ENCODE results near the gene CENPX. TPM values are rescaled to one million over a fixed set of nuclear protein-coding genes. Genes with fewer than 3 reads are reported as not detected.

Gene CENPX
- total RNA-seq, 1 experiment from 2014 or later: 344 TPM

GRCh38 chr17:81977211-81977808 is 45.4 kb downstream of the CENPX start, which contains the start of gene ASPSCR1:
TSS of gene ASPSCR1 (plus strand) at chr17:81977629. CDS start at chr17:81977647, 18 bp downstream.
- TF ChIP-seq EZH2phosphoT487 (IDR thresholded peaks at IDR 0.05; ENCODE audit: borderline replicate concordance, low read length): no peak
- no peak for TF ChIP-seq EZH2 (IDR thresholded peaks at IDR 0.05; ENCODE audit: low read length, unreplicated experiment)
- Histone ChIP-seq H3K9me3 (ENCODE audit: low read length) (peaks cover 4% of the 10 kb centered on the region; the same call in 1 of the 2 replicates), H3K4me2 (ENCODE audit: low read length) (peak within 1 kb of the TSS; percentile 96), H3K79me2 (ENCODE audit: low read length) (peaks cover 15% of the 10 kb centered on the region), H3K4me3 (ENCODE audit: low read length) (peak within 1 kb of the TSS; percentile 97), H4K20me1 (ENCODE audit: low read length) (no peaks in the 10 kb centered on the region), H3F3A (ENCODE audit: low read length, unreplicated experiment) (no peaks in the 10 kb centered on the region), H3K36me3 (ENCODE audit: low read depth, low read length) (no peaks in the 10 kb centered on the region), H2AFZ (ENCODE audit: low read length) (peak within 1 kb of the TSS; percentile 96), H3K27me3 (ENCODE audit: low read length) (no peaks in the 10 kb centered on the region), H3K9me2 (replicated peaks; ENCODE audit: low read length) (no peaks in the 10 kb centered on the region), H3K4me1 (ENCODE audit: insufficient read depth, low read length) (peaks cover 13% of the 10 kb centered on the region), H3K27ac (ENCODE audit: low read length) (peak within 1 kb of the TSS; percentile 69), H3K9ac (ENCODE audit: low read length) (peak within 1 kb of the TSS; percentile 86)
- DNase-seq (peak; percentile 92), ATAC-seq (peak; percentile 84)
- ChIA-PET POLR2A (ENCODE audit: unreplicated experiment) (no interaction called here), CTCF (no interaction called here)
- intact Hi-C loops (cut with micrococcal nuclease): no loop called here
- no TSS peak for BruUV-seq (replicated peaks)

GRCh38 chr17:81976332-81977210 is 46.1 kb downstream of the CENPX start:
- CTCF ChIA-PET: no interaction called here
- Histone ChIP-seq H3K4me2 (ENCODE audit: low read length) (peak overlapping the region; percentile 96), H3K27ac (ENCODE audit: low read length) (peak overlapping the region; percentile 69)

More at GRCh38 chr17:81976332-81977210, 46.1 kb downstream of the CENPX start:
- Histone ChIP-seq H4K20me1 (ENCODE audit: low read length) (no peaks in the 10 kb centered on the region), H3F3A (ENCODE audit: low read length, unreplicated experiment) (no peaks in the 10 kb centered on the region), H3K9ac (ENCODE audit: low read length) (peak overlapping the region; percentile 86), H3K27me3 (ENCODE audit: low read length) (no peaks in the 10 kb centered on the region), H2AFZ (ENCODE audit: low read length) (peak overlapping the region; percentile 96), H3K4me3 (ENCODE audit: low read length) (peak overlapping the region; percentile 97), H3K4me1 (ENCODE audit: insufficient read depth, low read length) (peaks cover 13% of the 10 kb centered on the region), H3K36me3 (ENCODE audit: low read depth, low read length) (no peaks in the 10 kb centered on the region), H3K9me2 (replicated peaks; ENCODE audit: low read length) (no peaks in the 10 kb centered on the region), H3K79me2 (ENCODE audit: low read length) (peaks cover 15% of the 10 kb centered on the region), H3K9me3 (ENCODE audit: low read length) (peaks cover 4% of the 10 kb centered on the region; the same call in 1 of the 2 replicates)
- ATAC-seq: peak; percentile 15
- peak; percentile 23 for DNase-seq
- POLR2A ChIA-PET (ENCODE audit: unreplicated experiment): no interaction called here
- BruUV-seq (replicated peaks): TSS peak; percentile 76
- intact Hi-C loops (cut with micrococcal nuclease): no loop called here
- TF ChIP-seq CTCF (conservative IDR thresholded peaks at IDR 0.05; ENCODE audit: low read depth, low read length): no peak
- TF ChIP-seq EZH2phosphoT487 (IDR thresholded peaks at IDR 0.05; ENCODE audit: borderline replicate concordance, low read length): no peak
- TF ChIP-seq EZH2 (IDR thresholded peaks at IDR 0.05; ENCODE audit: low read length, unreplicated experiment): no peak
